GM12878 (cell line): Measurements from ENCODE around the gene ADAMTSL2. TPM values are rescaled to one million over a fixed set of nuclear protein-coding genes. Genes with fewer than 3 reads are reported as not detected.

Source experiments
- ATF7 ChIP-seq: fragments of 450-650 bp; IDR thresholded peaks from 2 replicates; pipeline ENCODE4 v1.6.1; 2016; ENCODE audit warnings: low read depth, mild to moderate bottlenecking
- BCLAF1 ChIP-seq: fragments of 450-650 bp; IDR thresholded peaks from 2 replicates; pipeline ENCODE4 v1.6.1; 2017; ENCODE audit warnings: antibody characterized with exemption, mild to moderate bottlenecking, moderate library complexity
- BMI1 ChIP-seq: fragments of 450-650 bp; IDR thresholded peaks from 2 replicates; pipeline ENCODE4 v1.6.1; 2016; ENCODE audit warnings: mild to moderate bottlenecking, moderate library complexity, borderline replicate concordance
- IKZF2 ChIP-seq, 2 experiments: fragments of 450-650 bp; IDR thresholded peaks; 2 replicates each; pipeline ENCODE4 v1.6.1; 2017; ENCODE audit warnings: mild to moderate bottlenecking in 2 of 2, moderate library complexity in 2 of 2
- IRF5 ChIP-seq: fragments of 450-650 bp; IDR thresholded peaks from 2 replicates; pipeline ENCODE4 v1.6.1; 2017; ENCODE audit warnings: borderline replicate concordance
- MTA2 ChIP-seq: fragments of 450-650 bp; IDR thresholded peaks from 2 replicates; pipeline ENCODE4 v1.6.1; 2016; ENCODE audit warnings: low read depth, mild to moderate bottlenecking, moderate library complexity
- MTA3 ChIP-seq: IDR thresholded peaks from 2 replicates; pipeline ENCODE4 v1.6.1; 2012; ENCODE audit warnings: low read length, inconsistent platforms, borderline replicate concordance
- SMC3 ChIP-seq: IDR thresholded peaks from 2 replicates; pipeline ENCODE4 v1.6.1; 2011; ENCODE audit warnings: low read length, improper control_type of control experiment, borderline replicate concordance
- USF1 ChIP-seq: IDR thresholded peaks from 2 replicates; pipeline ENCODE4 v1.6.1; 2011; ENCODE audit warnings: borderline replicate concordance, low read depth, mild to moderate bottlenecking, moderate library complexity, mixed read lengths, low read length; ENCODE audit not compliant: insufficient read depth; ENCODE audit errors: extremely low read length
- ZBTB11 ChIP-seq: fragments of 450-650 bp; formaldehyde crosslinking; IDR thresholded peaks from 2 replicates; pipeline ENCODE4 v1.5.0; 2022; ENCODE audit warnings: mild to moderate bottlenecking, missing genetic modification characterization
- polyA plus RNA-seq, 11 experiments: library from polyadenylated mRNA; depleted of rRNA in 4 of 11; unstranded in 6 of 11; stranded (reverse) in 5 of 11; fragments of >200 nt; fragmentation: Nextera tagmentation in 4 of 11; fragmentation: Illumina TruSeq in 1 of 11; extraction: Ambion mirVana in 4 of 11; extraction: Trizol in 1 of 11; gene quantifications; 1 replicate in 1 of 11; 2 replicates in 10 of 11; pipeline versions ENCODE4 v1.2.1 to v1.2.3, GENCODE V29; 2011 to 2016; ENCODE audit warnings: inconsistent platforms in 2 of 11, missing spikeins in 2 of 11, low read depth in 1 of 11
- total RNA-seq, 4 experiments: library from RNA; depleted of rRNA in 3 of 4; stranded (reverse); fragments of >200 nt in 3 of 4; fragmentation: Illumina TruSeq in 1 of 4; extraction: Trizol in 1 of 4; gene quantifications; 2 replicates each; pipeline versions ENCODE4 v1.2.1 to v1.2.3, GENCODE V29; 2013 to 2021

ADAMTSL2 gene
- total and polyA plus RNA-seq, 10 of the 15 experiments (the other 5 are each of a cell fraction or from before 2014, with no cell fraction given), result 0.07 TPM; not detected in 9

GRCh38 chr9:133538176-133538575 lies 3.7 kb downstream of the ADAMTSL2 start (continued):
- no peak for TF ChIP-seq ZBTB11
- TF ChIP-seq MTA3, result no peak
- no peak for TF ChIP-seq MTA2
- no peak for TF ChIP-seq BMI1
- TF ChIP-seq IKZF2 (IDR thresholded peaks at IDR 0.05), result no peak
- TF ChIP-seq USF1, result no peak
- no peak for TF ChIP-seq ATF7
- TF ChIP-seq IRF5, result no peak
- no peak for TF ChIP-seq SMC3
- no peak for TF ChIP-seq BCLAF1
- TF ChIP-seq, all 136 proteins: peak for 0
